Endothelial cell of umbilical vein (primary cell): Measurements from ENCODE around the gene NME4. TPM values are rescaled to one million over a fixed set of nuclear protein-coding genes. Genes with fewer than 3 reads are reported as not detected.
"Not testable (repeated sequence)": the region's sequence is repeated elsewhere in the genome, so short reads cannot be mapped to it uniquely, and the experiment has no call there.

ENCODE experiments used
- BruUV-seq: library from RNA; stranded (reverse); fragments of 400-500 nt; replicated peaks from 2 replicates; lab custom pipeline; 2021; lab: Mats Ljungman, UMichigan
- CTCF ChIA-PET: fragments of 300-600, 350-600 bp; sonication (Branson Sonifier 250); formaldehyde crosslinking; loops from one replicate; lab custom pipeline; 2021; ENCODE audit warnings: antibody characterized with exemption, inconsistent platforms; lab: Charles Lee
- POLR2A ChIA-PET: fragments of 300-600, 350-600 bp; sonication (Branson Sonifier 250); formaldehyde crosslinking; loops from one replicate; lab custom pipeline; 2021; ENCODE audit warnings: antibody characterized with exemption, inconsistent platforms; lab: Charles Lee
- DNase-seq: peaks from one replicate; pipeline ENCODE4 v3.0.0-alpha.2; 2011; ENCODE audit warnings: low read depth, low spot score
- FAIRE-seq: peaks from 2 replicates; lab custom pipeline; 2011; peaks lifted over from hg19 to GRCh38; lab: Jason Lieb, UNC
- H2AFZ ChIP-seq: 2 replicates; pipeline ENCODE4 v1.6.0; 2012; ENCODE audit warnings: low read depth, low read length, control low read depth, inconsistent platforms
- H3K27ac ChIP-seq: 2 replicates; pipeline ENCODE4 v1.5.1; 2011; ENCODE audit warnings: low read depth, mild to moderate bottlenecking, control low read depth, low read length, moderate library complexity; ENCODE audit not compliant: insufficient read depth
- H3K27me3 ChIP-seq, 2 experiments: 2 replicates each; pipeline versions ENCODE4 v1.6.0 to v1.6.1; 2011; ENCODE audit warnings: low read length in 2 of 2, mixed read lengths in 1 of 2; ENCODE audit not compliant: control insufficient read depth in 2 of 2, insufficient read depth in 2 of 2
- H3K36me3 ChIP-seq, 2 experiments: 2 replicates in 1 of 2; 3 replicates in 1 of 2; pipeline ENCODE4 v1.5.1; 2011; ENCODE audit warnings: low read length in 2 of 2, mild to moderate bottlenecking in 1 of 2, moderate library complexity in 1 of 2; ENCODE audit not compliant: control insufficient read depth in 2 of 2, insufficient read depth in 2 of 2; ENCODE audit errors: extremely low read depth in 1 of 2
- H3K4me1 ChIP-seq: 3 replicates; pipeline ENCODE4 v1.5.1; 2011; ENCODE audit warnings: mild to moderate bottlenecking, low read length; ENCODE audit not compliant: control insufficient read depth, insufficient read depth; ENCODE audit errors: extremely low read depth
- H3K4me2 ChIP-seq: 2 replicates; pipeline ENCODE4 v1.6.1; 2011; ENCODE audit warnings: low read length, control low read depth, mixed read lengths; ENCODE audit not compliant: insufficient read depth
- H3K4me3 ChIP-seq, 3 experiments: fragments of 200-600 bp in 1 of 3; sonication (generic), shearing (Covaris generic) in 1 of 3; replicated peaks in 1 of 3; 2 replicates each; pipeline ENCODE4 v1.5.1; 2011 to 2016; ENCODE audit warnings: control low read depth in 3 of 3, low read length in 3 of 3, mild to moderate bottlenecking in 2 of 3, inconsistent platforms in 1 of 3, low read depth in 1 of 3, moderate library complexity in 1 of 3; ENCODE audit not compliant: insufficient read depth in 1 of 3
- H3K79me2 ChIP-seq: 2 replicates; pipeline ENCODE4 v1.6.0; 2012; ENCODE audit warnings: low read length, inconsistent platforms; ENCODE audit not compliant: control insufficient read depth, insufficient read depth
- H3K9ac ChIP-seq: replicated peaks from 2 replicates; pipeline ENCODE3; 2011; ENCODE audit warnings: low read length, control low read depth; ENCODE audit not compliant: insufficient read depth; ENCODE audit errors: extremely low read depth
- H3K9me1 ChIP-seq: replicated peaks from 3 replicates; pipeline ENCODE4 v1.6.0; 2011; ENCODE audit warnings: mild to moderate bottlenecking, low read length; ENCODE audit not compliant: control insufficient read depth, insufficient read depth; ENCODE audit errors: extremely low read depth
- H3K9me3 ChIP-seq: replicated peaks from 2 replicates; pipeline ENCODE4 v1.5.1; 2012; ENCODE audit warnings: low read length, inconsistent platforms; ENCODE audit not compliant: control insufficient read depth, insufficient read depth
- H4K20me1 ChIP-seq: replicated peaks from 2 replicates; pipeline ENCODE3; 2011; ENCODE audit warnings: mild to moderate bottlenecking, low read length; ENCODE audit not compliant: control insufficient read depth, insufficient read depth; ENCODE audit errors: extremely low read depth
- EZH2 ChIP-seq: IDR thresholded peaks from 2 replicates; pipeline ENCODE4 v1.6.1; 2012; ENCODE audit warnings: borderline replicate concordance, low read depth, mild to moderate bottlenecking, moderate library complexity, low read length, inconsistent platforms; ENCODE audit not compliant: severe bottlenecking
- FOS ChIP-seq: IDR thresholded peaks from 2 replicates; pipeline ENCODE4 v1.6.1; 2011; ENCODE audit warnings: mild to moderate bottlenecking, low read length, moderate library complexity, borderline replicate concordance; ENCODE audit not compliant: insufficient read depth
- GATA2 ChIP-seq: IDR thresholded peaks from 2 replicates; pipeline ENCODE4 v1.7.0; 2011; ENCODE audit warnings: low read depth, mild to moderate bottlenecking, moderate library complexity, mixed read lengths, low read length; ENCODE audit not compliant: insufficient read length, insufficient read depth
- JUN ChIP-seq: IDR thresholded peaks from 2 replicates; pipeline ENCODE4 v1.6.1; 2011; ENCODE audit warnings: borderline replicate concordance, low read depth; ENCODE audit not compliant: insufficient read length, insufficient read depth
- MYC ChIP-seq: IDR thresholded peaks from one replicate; pipeline ENCODE4 v1.6.1; 2011; ENCODE audit warnings: mild to moderate bottlenecking, low read depth, low read length
- POLR2A ChIP-seq: IDR thresholded peaks from 2 replicates; pipeline ENCODE4 v1.6.1; 2012; ENCODE audit warnings: low read depth, mild to moderate bottlenecking, control low read depth, low read length
- POLR2AphosphoS5 ChIP-seq: IDR thresholded peaks from 2 replicates; pipeline ENCODE4 v1.6.1; 2012; ENCODE audit warnings: low read depth, mild to moderate bottlenecking, control low read depth, low read length, moderate library complexity; ENCODE audit not compliant: insufficient read depth
- dilution Hi-C: fragments of 300-500 bp; cut with MboI; formaldehyde crosslinking; loops from one replicate; pipeline ENCODE4 v1.15.0; 2019; ENCODE audit warnings: low sequenced_read_pairs; ENCODE audit not compliant: extremely low pct_ligation_motif_present
- intact Hi-C: fragments of 100-400 bp; cut with micrococcal nuclease; formaldehyde crosslinking; loops from one replicate; pipeline ENCODE4 v1.10.0; 2022
- polyA plus RNA-seq, 4 experiments: library from polyadenylated mRNA; depleted of rRNA in 3 of 4; stranded (reverse) in 3 of 4; unstranded in 1 of 4; fragments of >200 nt; gene quantifications; 2 replicates each; pipeline versions ENCODE4 v1.2.1 to v1.2.3, GENCODE V29; 2011 to 2012; ENCODE audit warnings: missing spikeins in 1 of 4
- total RNA-seq: library from RNA; stranded (reverse); gene quantifications from 2 replicates; pipeline ENCODE4 v1.2.3, GENCODE V29; 2021
- TF ChIP-seq, protein P1 (sequence below): IDR thresholded peaks from 2 replicates; pipeline ENCODE4 v1.6.1; 2011; ENCODE audit not compliant: insufficient read depth, insufficient read length
- TF ChIP-seq, protein P2 (sequence below), 2 donors: IDR thresholded peaks; 1 replicate in 1 of 2; 2 replicates in 1 of 2; pipeline ENCODE4 v1.5.1; 2011; ENCODE audit warnings: low read length in 2 of 2, mild to moderate bottlenecking in 2 of 2, moderate library complexity in 2 of 2, control low read depth in 1 of 2, inconsistent platforms in 1 of 2, low read depth in 1 of 2; ENCODE audit not compliant: insufficient read depth in 1 of 2; ENCODE audit errors: extremely low read depth in 1 of 2

Gene NME4
- total and polyA plus RNA-seq, 2 donors (not counting 3 experiments of a cell fraction or from before 2014, with no cell fraction given) = 170 to 264 TPM

DNA sequence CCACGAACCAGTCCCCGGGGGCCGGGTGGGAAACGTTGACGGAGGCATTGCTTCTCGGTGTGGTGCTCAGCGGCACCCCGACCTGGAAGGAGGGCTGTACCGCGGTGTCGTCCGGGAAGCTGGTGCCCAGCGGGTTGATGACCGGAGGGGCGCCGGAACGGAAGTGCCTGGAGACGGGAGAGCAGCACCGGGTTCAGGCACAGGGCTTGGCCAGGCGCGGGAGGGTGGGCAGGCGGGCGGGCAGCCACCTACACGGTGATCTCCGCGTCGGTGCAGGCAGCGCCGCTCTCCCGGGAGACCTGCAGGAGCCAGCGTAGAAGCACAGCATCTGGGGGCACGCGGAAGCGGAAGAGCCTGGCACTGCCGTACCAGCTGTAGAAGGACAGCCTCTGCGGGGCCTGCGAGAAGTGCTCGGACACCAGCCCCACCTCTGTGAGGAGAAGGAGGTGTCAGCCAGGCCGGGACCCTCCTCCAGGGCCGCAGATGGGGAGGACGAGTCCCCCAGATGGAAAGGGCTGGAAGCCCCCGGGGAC is 19.5 kb upstream of the NME4 start:
- intact Hi-C loops = no loop called here

DNA sequence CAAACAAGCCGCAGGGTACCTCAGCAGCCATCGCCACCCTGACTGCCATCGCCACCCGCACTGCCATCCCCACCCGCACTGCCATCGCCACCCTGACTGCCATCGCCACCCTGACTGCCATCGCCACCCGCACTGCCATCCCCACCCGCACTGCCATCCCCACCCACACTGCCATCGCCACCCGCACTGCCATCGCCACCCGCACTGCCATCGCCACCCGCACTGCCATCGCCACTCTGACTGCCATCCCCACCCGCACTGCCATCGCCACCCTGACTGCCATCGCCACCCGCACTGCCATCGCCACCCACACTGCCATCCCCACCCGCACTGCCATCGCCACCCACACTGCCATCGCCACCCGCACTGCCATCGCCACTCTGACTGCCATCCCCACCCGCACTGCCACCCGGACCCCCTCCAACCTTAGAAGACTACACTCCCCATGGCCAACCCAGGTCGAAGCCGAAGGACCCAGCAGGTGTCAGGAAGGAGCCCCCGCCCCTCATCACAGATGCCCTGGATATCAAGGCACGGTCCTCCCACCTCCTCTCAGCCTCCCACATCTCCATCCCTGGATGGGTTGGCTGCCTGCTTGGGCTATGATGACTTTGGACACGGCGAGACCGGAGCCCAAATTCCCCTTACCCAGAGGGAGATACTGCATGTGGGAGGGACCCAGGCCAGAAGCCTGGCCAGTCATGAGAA is 18.7 kb upstream of the NME4 start:
- CTCF ChIA-PET = interaction anchor here (2.5 kb wide), 1 partner anchor 16 kb away, joined by 7 read pairs; no protein-coding TSS in a partner anchor
- H3K27me3 ChIP-seq, H3K4me3 ChIP-seq, H3K9ac ChIP-seq, intact Hi-C loops, POLR2A ChIA-PET, H3K9me3 ChIP-seq, H2AFZ ChIP-seq, BruUV-seq, H4K20me1 ChIP-seq, DNase-seq, H3K4me1 ChIP-seq, FAIRE-seq, dilution Hi-C loops, H3K9me1 ChIP-seq, H3K4me2 ChIP-seq, H3K27ac ChIP-seq: not testable (repeated sequence)
- Histone ChIP-seq H3K36me3 (peaks cover 6 to 35% of the 10 kb centered on the region in 2 experiments), H3K79me2 (peaks cover 26% of the 10 kb centered on the region)

More for the DNA sequence above, 19.5 kb upstream of the NME4 start:
- no peaks in the 10 kb centered on the region for H3K27me3 ChIP-seq
- no peak overlapping the region for H3K27ac ChIP-seq
- no peak overlapping the region for H2AFZ ChIP-seq
- dilution Hi-C loops = no loop called here
- H4K20me1 ChIP-seq = no peaks in the 10 kb centered on the region
- TF ChIP-seq POLR2AphosphoS5 = no peak
- TF ChIP-seq, protein P1, sequence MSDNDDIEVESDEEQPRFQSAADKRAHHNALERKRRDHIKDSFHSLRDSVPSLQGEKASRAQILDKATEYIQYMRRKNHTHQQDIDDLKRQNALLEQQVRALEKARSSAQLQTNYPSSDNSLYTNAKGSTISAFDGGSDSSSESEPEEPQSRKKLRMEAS = no peak
- no peak for TF ChIP-seq GATA2
- TF ChIP-seq MYC = no peak
- TF ChIP-seq, protein P2, sequence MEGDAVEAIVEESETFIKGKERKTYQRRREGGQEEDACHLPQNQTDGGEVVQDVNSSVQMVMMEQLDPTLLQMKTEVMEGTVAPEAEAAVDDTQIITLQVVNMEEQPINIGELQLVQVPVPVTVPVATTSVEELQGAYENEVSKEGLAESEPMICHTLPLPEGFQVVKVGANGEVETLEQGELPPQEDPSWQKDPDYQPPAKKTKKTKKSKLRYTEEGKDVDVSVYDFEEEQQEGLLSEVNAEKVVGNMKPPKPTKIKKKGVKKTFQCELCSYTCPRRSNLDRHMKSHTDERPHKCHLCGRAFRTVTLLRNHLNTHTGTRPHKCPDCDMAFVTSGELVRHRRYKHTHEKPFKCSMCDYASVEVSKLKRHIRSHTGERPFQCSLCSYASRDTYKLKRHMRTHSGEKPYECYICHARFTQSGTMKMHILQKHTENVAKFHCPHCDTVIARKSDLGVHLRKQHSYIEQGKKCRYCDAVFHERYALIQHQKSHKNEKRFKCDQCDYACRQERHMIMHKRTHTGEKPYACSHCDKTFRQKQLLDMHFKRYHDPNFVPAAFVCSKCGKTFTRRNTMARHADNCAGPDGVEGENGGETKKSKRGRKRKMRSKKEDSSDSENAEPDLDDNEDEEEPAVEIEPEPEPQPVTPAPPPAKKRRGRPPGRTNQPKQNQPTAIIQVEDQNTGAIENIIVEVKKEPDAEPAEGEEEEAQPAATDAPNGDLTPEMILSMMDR (IDR thresholded peaks at IDR 0.05; ENCODE audit: extremely low read depth in 1 of 2, insufficient read depth in 1 of 2, low read depth in 1 of 2, low read length in 2 of 2) = no peak
- TF ChIP-seq POLR2A = no peak
- no peak for TF ChIP-seq EZH2
- no peak for TF ChIP-seq JUN
- no peak for TF ChIP-seq FOS
- H3K4me3 ChIP-seq = no peak overlapping the region
- BruUV-seq = no TSS peak
- H3K36me3 ChIP-seq = peaks cover 7 to 38% of the 10 kb centered on the region in 2 experiments
- ChIA-PET POLR2A (no interaction called here), CTCF (no interaction called here)
- FAIRE-seq = no peak
- peaks cover 26% of the 10 kb centered on the region for H3K79me2 ChIP-seq
- no peak for DNase-seq
- no peak overlapping the region for H3K4me2 ChIP-seq
- H3K4me1 ChIP-seq = peaks cover 4% of the 10 kb centered on the region
- no peak overlapping the region for H3K9ac ChIP-seq
- no peaks in the 10 kb centered on the region for H3K9me3 ChIP-seq
- H3K9me1 ChIP-seq = no peaks in the 10 kb centered on the region
